HEK293T (cell line): ENCODE data around the gene GIPR.
A peak's percentile ranks its signal among the peaks of the same experiment; 100 is the strongest.
"Not testable (repeated sequence)": the region's sequence is repeated elsewhere in the genome, so short reads cannot be mapped to it uniquely, and the experiment has no call there.

ENCODE experiments used
- CTCF ChIA-PET: fragments of 350-600 bp; formaldehyde crosslinking; extraction: SDS; loops from one replicate; lab custom pipeline; 2021; ENCODE audit warnings: antibody characterized with exemption, inconsistent platforms; lab: Yijun Ruan, JAX
- POLR2A ChIA-PET: fragments of 350-600 bp; formaldehyde crosslinking; extraction: SDS; loops from one replicate; lab custom pipeline; 2020; ENCODE audit warnings: antibody characterized with exemption, inconsistent platforms; lab: Yijun Ruan, JAX
- DNase-seq: peaks from one replicate; pipeline ENCODE4 v3.0.0; 2012; ENCODE audit warnings: mixed read lengths; ENCODE audit errors: extremely low spot score
- ARNT ChIP-seq: fragments of 450-650 bp; IDR thresholded peaks from 2 replicates; pipeline ENCODE4 v1.6.1; 2017; ENCODE audit warnings: mild to moderate bottlenecking
- BHLHE40 ChIP-seq: fragments of 450-650 bp; IDR thresholded peaks from 2 replicates; pipeline ENCODE4 v1.6.1; 2016; ENCODE audit warnings: mild to moderate bottlenecking, moderate library complexity, borderline replicate concordance
- CTBP1 ChIP-seq: fragments of 450-650 bp; IDR thresholded peaks from 2 replicates; pipeline ENCODE4 v1.6.1; 2016; ENCODE audit warnings: borderline replicate concordance
- ELF4 ChIP-seq: fragments of 450-650 bp; IDR thresholded peaks from 2 replicates; pipeline ENCODE4 v1.6.1; 2017; ENCODE audit warnings: antibody characterized with exemption
- FOXA1 ChIP-seq: fragments of 450-650 bp; IDR thresholded peaks from 2 replicates; pipeline ENCODE4 v1.6.1; 2016; ENCODE audit warnings: mild to moderate bottlenecking
- FOXK2 ChIP-seq: fragments of 450-650 bp; IDR thresholded peaks from 2 replicates; pipeline ENCODE4 v1.6.1; 2016; ENCODE audit warnings: mild to moderate bottlenecking
- FOXM1 ChIP-seq: fragments of 450-650 bp; IDR thresholded peaks from 2 replicates; pipeline ENCODE4 v1.6.1; 2017; ENCODE audit warnings: mild to moderate bottlenecking, borderline replicate concordance
- HDGF ChIP-seq: fragments of 450-650 bp; IDR thresholded peaks from 2 replicates; pipeline ENCODE4 v1.6.1; 2017; ENCODE audit warnings: antibody characterized with exemption, borderline replicate concordance
- L3MBTL2 ChIP-seq: fragments of 450-650 bp; conservative IDR thresholded peaks from 2 replicates; pipeline ENCODE4 v1.6.1; 2016; ENCODE audit warnings: mild to moderate bottlenecking
- LEF1 ChIP-seq: fragments of 450-650 bp; IDR thresholded peaks from 2 replicates; pipeline ENCODE4 v1.6.1; 2017; ENCODE audit warnings: mild to moderate bottlenecking, borderline replicate concordance
- NFRKB ChIP-seq: fragments of 450-650 bp; IDR thresholded peaks from 2 replicates; pipeline ENCODE4 v1.6.1; 2016; ENCODE audit warnings: mild to moderate bottlenecking, moderate library complexity
- PKNOX1 ChIP-seq: fragments of 450-650 bp; IDR thresholded peaks from 2 replicates; pipeline ENCODE4 v1.6.1; 2016
- SP1 ChIP-seq: fragments of 450-650 bp; IDR thresholded peaks from 2 replicates; pipeline ENCODE4 v1.6.1; 2017
- SUZ12 ChIP-seq: fragments of 450-650 bp; IDR thresholded peaks from 2 replicates; pipeline ENCODE4 v1.6.1; 2016; ENCODE audit warnings: mild to moderate bottlenecking
- TARDBP ChIP-seq: fragments of 450-650 bp; IDR thresholded peaks from 2 replicates; pipeline ENCODE4 v1.6.1; 2016
- ZNF384 ChIP-seq: fragments of 450-650 bp; IDR thresholded peaks from 2 replicates; pipeline ENCODE4 v1.6.1; 2016

The GIPR gene

GRCh38 chr19:45677351-45678230 lies 9.6 kb downstream of the GIPR start:
- TF ChIP-seq L3MBTL2 (no peak), PKNOX1 (peak; percentile 96), NFRKB (no peak), CTBP1 (no peak)
- POLR2A ChIA-PET = interaction anchor here (0.8 to 7.9 kb wide), 8 partner anchors 8 to 92 kb away, joined by 3 to 64 read pairs (median 4); partner anchors contain the start of genes GIPR, QPCTL, SIX5 and SNRPD2
- peak; percentile 90 for DNase-seq
- CTCF ChIA-PET = interaction anchor here (0.6 to 1.2 kb wide), 6 partner anchors 15 to 107 kb away, joined by 3 to 8 read pairs (median 4); partner anchors contain the start of gene QPCTL

DNA sequence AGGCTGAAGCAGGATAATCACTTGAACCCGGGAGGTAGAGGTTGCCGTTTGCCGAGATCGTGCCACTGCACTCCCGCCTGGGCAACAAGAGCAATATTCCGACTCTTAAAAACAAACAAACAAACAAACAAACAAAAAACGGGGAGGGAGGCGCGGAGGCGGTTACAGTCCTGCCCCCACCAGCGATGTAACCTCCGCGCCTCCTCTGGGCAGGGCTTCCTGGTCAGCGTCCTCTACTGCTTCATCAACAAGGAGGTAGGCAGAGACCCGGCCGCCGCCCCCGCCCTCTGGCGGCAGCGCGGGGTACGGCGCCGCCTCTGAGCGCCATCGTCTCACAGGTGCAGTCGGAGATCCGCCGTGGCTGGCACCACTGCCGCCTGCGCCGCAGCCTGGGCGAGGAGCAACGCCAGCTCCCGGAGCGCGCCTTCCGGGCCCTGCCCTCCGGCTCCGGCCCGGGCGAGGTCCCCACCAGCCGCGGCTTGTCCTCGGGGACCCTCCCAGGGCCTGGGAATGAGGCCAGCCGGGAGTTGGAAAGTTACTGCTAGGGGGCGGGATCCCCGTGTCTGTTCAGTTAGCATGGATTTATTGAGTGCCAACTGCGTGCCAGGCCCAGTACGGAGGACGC lies 13.5 kb downstream of the GIPR start:
- peak; percentile 78 for DNase-seq
- ChIA-PET POLR2A (interaction anchor here (0.7 to 7.9 kb wide), 2 partner anchors 11 to 36 kb away, joined by 3 to 64 read pairs; partner anchors contain the start of genes QPCTL and SNRPD2), CTCF (interaction anchor here (0.6 to 4.3 kb wide), 2 partner anchors 10 to 1128 kb away, joined by 3 to 17 read pairs; partner anchors contain the start of genes QPCTL and SNRPD2)
- TF ChIP-seq ELF4 (no peak), CTBP1 (no peak), LEF1 (no peak), FOXA1 (no peak), FOXK2 (no peak), ARNT (no peak), ZNF384 (no peak), SP1 (no peak), PKNOX1 (no peak)

DNA sequence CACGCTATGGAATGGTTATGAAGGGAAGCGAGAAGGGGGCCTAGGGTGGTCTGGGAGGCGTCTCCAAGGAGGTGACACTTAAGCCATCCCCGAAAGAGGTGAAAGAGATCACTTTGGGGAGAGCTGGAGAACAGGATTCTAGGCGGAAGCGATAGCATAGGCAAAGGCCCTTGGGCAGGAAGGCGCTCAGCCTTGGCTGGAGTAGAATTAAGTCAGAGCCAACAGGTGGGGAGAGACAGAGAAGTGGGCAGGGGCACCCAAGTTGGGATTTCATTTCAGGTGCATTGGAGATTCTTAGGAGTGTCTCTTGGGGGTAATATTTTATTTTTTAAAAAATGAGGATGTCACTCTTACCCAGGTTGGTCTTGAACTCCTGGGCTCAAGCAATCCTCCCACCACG lies 14.1 kb downstream of the GIPR start:
- DNase-seq = no peak
- CTCF ChIA-PET = interaction anchor here (4.3 kb wide), 1 partner anchor 10 kb away, joined by 17 read pairs; the partner anchor contains the start of genes QPCTL and SNRPD2
- POLR2A ChIA-PET = interaction anchor here (1.3 to 7.9 kb wide), 2 partner anchors 8 to 10 kb away, joined by 4 to 64 read pairs; partner anchors contain the start of genes QPCTL and SNRPD2
- no peak for TF ChIP-seq SP1
- TF ChIP-seq NFRKB = no peak
- TF ChIP-seq HDGF = no peak
- no peak for TF ChIP-seq FOXM1
- no peak for TF ChIP-seq FOXA1
- 0 out of 2 replicates have a peak, but pooled peaks have one; percentile 29 for TF ChIP-seq ZNF384
- TF ChIP-seq ELF4 = no peak

DNA sequence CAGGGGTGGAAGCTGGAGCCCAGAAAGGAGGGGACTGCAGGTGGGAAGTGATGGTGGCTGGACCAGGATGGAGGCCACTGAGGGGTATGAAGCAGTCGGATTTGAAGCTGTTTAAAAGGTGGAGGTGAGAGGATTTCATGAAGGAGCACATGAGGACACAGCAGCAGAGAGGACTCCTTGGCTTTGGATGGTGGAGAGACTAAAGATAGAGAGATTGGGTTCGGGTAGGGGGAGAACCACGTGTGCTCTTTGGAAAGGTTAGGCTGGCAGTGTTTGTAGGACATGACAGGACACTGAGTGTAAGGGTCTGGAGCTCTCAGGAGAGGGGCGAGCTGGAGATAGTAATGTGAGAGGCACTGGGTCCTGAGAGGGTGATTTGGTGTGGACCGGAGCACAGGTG lies 14.9 kb downstream of the GIPR start:
- no peak for DNase-seq
- ChIA-PET POLR2A (interaction anchor here (0.8 to 7.9 kb wide), 3 partner anchors 9 to 86 kb away, joined by 4 to 64 read pairs (median 5); partner anchors contain the start of genes QPCTL, SIX5 and SNRPD2), CTCF (interaction anchor here (1.1 kb wide), 1 partner anchor 10 kb away, joined by 5 read pairs; the partner anchor contains the start of gene QPCTL)
- TF ChIP-seq ELF4 (no peak), TARDBP (no peak), BHLHE40 (no peak), PKNOX1 (no peak), SUZ12 (no peak), FOXA1 (no peak), ARNT (no peak), FOXK2 (no peak), CTBP1 (no peak), SP1 (no peak)

DNA sequence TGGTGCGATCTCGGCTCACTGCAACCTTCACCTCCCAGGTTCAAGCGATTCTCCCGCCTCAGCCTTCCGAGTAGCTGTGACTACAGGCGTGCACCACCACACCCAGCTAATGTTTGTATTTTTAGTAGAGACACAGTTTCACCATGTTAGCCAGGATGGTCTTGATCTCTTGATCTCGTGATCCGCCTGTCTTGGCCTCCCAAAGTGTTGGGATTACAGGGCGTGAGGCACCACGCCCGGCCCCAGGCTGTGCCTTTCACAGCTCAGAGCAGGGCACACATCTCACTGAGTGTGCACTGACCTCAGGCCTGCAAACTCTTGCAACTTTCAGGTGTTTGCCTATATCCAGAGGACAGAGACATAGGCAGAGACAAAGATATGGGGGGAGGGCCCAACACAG lies 17.0 kb downstream of the GIPR start:
- ChIA-PET CTCF (interaction anchor here (0.7 kb wide), 1 partner anchor 114 kb away, joined by 4 read pairs; no protein-coding TSS in a partner anchor), POLR2A (interaction anchor here (3.2 kb wide), 1 partner anchor 84 kb away, joined by 9 read pairs; the partner anchor contains the start of gene SIX5)
- not testable (repeated sequence) for DNase-seq

DNA sequence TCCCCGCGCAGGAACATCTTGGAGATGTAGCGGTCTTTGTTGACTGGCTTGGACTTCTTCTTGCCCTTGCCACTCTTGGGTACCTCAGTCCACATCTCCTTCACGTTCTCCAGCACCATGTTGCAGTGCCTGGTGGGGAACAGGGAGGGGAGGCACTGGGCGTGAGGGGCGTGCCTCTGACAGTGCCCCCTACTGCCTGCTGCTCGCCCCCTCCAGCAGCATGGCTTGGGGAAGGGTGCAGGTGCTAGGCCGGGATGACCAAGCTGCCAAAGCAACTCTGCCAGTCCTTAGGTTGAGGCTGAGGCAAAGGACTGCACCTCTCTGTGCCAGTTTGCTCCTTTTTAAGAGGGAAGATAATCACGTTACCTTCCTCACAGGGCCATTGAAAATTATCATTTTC lies 19.6 kb downstream of the GIPR start:
- DNase-seq = no peak
- POLR2A ChIA-PET = interaction anchor here (0.8 to 3.9 kb wide), 5 partner anchors 9 to 92 kb away, joined by 3 to 16 read pairs (median 3); partner anchors contain the start of gene SIX5
- CTCF ChIA-PET = no interaction called here
- TF ChIP-seq SUZ12 (no peak), FOXK2 (no peak), ZNF384 (no peak), LEF1 (no peak), FOXA1 (no peak), HDGF (no peak), ARNT (no peak), PKNOX1 (no peak), BHLHE40 (no peak), SP1 (no peak)
